HEK293T (cell line): ENCODE data around the gene DPCD.

Experiments used
- ARNT ChIP-seq: fragments of 450-650 bp; IDR thresholded peaks from 2 replicates; pipeline ENCODE4 v1.6.1; 2017; ENCODE audit warnings: mild to moderate bottlenecking
- BHLHE40 ChIP-seq: fragments of 450-650 bp; IDR thresholded peaks from 2 replicates; pipeline ENCODE4 v1.6.1; 2016; ENCODE audit warnings: mild to moderate bottlenecking, moderate library complexity, borderline replicate concordance
- CTBP1 ChIP-seq: fragments of 450-650 bp; IDR thresholded peaks from 2 replicates; pipeline ENCODE4 v1.6.1; 2016; ENCODE audit warnings: borderline replicate concordance
- FOXM1 ChIP-seq: fragments of 450-650 bp; IDR thresholded peaks from 2 replicates; pipeline ENCODE4 v1.6.1; 2017; ENCODE audit warnings: mild to moderate bottlenecking, borderline replicate concordance
- HDGF ChIP-seq: fragments of 450-650 bp; IDR thresholded peaks from 2 replicates; pipeline ENCODE4 v1.6.1; 2017; ENCODE audit warnings: antibody characterized with exemption, borderline replicate concordance
- L3MBTL2 ChIP-seq: fragments of 450-650 bp; conservative IDR thresholded peaks from 2 replicates; pipeline ENCODE4 v1.6.1; 2016; ENCODE audit warnings: mild to moderate bottlenecking
- LEF1 ChIP-seq: fragments of 450-650 bp; IDR thresholded peaks from 2 replicates; pipeline ENCODE4 v1.6.1; 2017; ENCODE audit warnings: mild to moderate bottlenecking, borderline replicate concordance
- SP1 ChIP-seq: fragments of 450-650 bp; IDR thresholded peaks from 2 replicates; pipeline ENCODE4 v1.6.1; 2017
- TARDBP ChIP-seq: fragments of 450-650 bp; IDR thresholded peaks from 2 replicates; pipeline ENCODE4 v1.6.1; 2016

DNA sequence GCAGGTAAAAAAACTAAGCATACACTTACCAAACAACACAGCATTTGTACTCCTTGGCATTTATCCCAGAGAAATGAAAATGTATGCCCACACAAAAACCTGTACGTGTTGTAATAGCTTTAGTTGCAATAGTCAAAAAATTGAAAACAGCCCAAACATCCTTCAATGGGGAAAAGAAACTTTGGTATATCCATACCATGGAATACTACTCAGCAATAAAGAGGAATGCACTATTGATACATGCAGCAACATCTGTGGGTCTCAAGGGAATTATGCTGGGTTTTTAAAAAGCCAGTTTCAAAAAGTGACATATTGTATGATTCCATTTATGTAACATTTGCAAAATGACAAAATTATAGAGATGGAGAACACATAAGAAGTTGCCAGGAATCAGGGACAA lies 35.4 kb downstream of the DPCD start:
- TF ChIP-seq ARNT (no peak), HDGF (no peak), FOXM1 (no peak), CTBP1 (no peak), BHLHE40 (no peak), TARDBP (no peak), SP1 (no peak), L3MBTL2 (no peak), LEF1 (no peak)
